ENCODE data around the gene ARMH2.

The ARMH2 gene

GRCh38 chr6:24798740-24799540 lies at the start of gene ARMH2:
Gene ARMH2 (minus strand): TSS chr6:24798917. CDS start chr6:24798857, 60 bp downstream.
- no peak for DNase-seq

- DNase-seq, result no peak
Observed at GRCh38 chr6:24848461-24848860, 49.7 kb upstream of the ARMH2 start.

GRCh38 chr6:24847402-24847801 lies 48.7 kb upstream of the ARMH2 start:
- DNase-seq, result no peak

- no peak for DNase-seq
Observed at GRCh38 chr6:24845578-24845977, 46.9 kb upstream of the ARMH2 start.

DNA sequence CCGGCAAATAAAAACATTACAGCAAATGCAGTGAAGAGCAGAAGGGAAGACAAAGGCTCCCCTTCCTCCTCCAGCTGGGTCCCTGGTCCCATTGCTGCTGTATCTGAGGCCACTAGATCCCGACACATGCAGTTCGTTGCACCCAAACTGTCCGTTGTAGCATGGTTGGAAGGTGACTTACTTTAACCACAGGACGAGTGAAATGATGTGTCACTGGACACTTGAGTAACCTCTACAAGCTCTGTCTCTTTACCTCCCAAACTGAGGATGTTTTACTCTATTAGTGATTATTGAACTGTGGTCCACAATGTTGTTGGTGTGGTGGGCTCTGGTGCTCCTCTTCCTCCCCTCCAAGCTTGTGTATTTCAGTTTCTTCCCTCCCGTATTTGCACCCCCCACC lies 46.2 kb upstream of the ARMH2 start:
- DNase-seq, result no peak

DNA sequence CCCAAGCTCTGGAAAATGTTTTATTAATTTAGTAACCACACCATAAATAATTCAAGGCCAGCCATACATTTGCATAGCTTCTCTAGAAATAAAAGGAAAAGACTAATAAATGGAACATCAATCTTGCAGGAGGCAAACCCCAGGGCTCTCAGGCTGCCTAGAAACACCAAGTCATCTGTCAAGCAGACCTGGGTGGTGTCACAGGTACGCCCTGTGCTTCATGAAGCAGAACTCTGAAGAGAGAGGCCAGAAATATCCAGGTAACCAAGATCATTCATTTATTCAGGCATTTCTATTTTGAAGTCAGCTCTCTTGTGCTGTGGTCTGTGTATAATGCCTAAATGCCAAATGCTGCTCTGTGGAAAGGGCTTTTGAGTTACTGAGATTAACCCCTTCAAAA lies 45.3 kb upstream of the ARMH2 start:
- DNase-seq, result no peak

GRCh38 chr6:24840187-24840586 lies 41.5 kb upstream of the ARMH2 start:
- no peak for DNase-seq

DNA sequence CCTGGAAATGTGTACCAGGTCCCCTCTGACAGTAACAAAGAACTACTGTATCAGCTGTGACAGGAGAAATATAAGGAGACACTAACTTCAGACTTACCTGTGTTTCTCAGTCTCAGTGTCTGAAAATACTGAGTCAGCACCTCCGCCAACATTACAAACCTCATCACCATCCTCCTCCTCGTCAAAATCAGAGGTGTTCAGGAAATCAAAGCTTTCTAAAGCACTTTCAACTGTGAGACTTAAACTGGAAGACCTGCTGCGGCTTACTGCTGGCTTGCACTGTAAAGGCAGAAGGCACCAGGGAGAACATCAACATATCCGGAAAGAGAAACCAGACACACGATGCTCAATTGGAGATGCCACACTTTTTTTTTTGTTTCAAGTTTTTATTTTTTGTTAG lies 40.3 kb upstream of the ARMH2 start:
- DNase-seq, result no peak

DNA sequence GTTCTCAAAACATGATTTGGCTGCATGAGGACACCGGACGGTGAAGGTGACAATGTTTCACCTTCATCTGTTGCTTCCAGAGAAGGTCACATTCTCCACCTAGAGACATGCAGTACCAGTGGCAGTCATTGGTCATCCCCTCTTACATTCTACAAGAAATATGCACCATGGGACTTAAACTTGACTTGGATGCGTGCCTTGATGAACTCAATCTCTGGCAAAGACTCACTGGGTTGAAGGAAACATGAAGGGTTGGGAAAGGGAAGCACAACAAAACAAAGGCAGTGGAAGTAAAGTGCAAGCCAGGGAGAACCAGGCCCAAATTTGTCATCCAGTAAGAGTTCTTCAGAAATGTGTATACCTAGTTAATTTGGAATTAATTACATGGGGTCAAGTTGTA lies 39.4 kb upstream of the ARMH2 start:
- DNase-seq, result no peak

GRCh38 chr6:24836109-24836508 lies 37.4 kb upstream of the ARMH2 start:
- no peak for DNase-seq

DNA sequence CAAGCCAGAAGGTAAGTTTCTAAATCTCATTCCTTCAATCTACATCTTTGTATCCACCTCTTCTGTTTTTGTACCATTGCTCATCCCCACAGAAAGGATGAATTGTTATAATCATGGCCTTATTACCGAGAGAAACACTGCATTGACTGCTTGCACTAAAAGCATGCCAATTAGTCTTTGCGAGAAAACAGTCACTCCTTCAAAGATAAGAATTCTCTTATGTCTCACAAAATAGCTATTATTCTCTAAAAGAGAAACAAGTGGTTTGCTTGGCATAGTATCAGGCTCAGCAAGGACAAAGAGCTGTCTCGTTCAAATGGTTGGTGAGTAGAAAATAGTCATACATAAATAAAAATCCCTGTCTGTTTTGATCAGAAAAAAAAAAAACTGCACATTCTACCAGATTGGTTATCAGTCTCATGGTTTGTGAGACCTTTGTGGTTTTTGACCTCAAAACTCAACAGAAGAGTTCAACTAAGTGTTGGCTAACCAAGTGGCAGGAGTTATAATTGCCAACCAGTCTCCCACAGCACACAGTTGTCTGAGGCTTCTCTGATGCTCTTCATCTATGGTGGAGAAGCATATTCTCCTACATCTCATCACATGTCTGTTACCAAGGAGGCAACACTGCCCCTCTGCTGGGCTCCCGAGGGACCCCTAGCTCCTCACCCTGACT lies 35.1 kb upstream of the ARMH2 start:
- no peak for DNase-seq

- no peak for DNase-seq
Observed at GRCh38 chr6:24832794-24833193, 34.1 kb upstream of the ARMH2 start.

DNA sequence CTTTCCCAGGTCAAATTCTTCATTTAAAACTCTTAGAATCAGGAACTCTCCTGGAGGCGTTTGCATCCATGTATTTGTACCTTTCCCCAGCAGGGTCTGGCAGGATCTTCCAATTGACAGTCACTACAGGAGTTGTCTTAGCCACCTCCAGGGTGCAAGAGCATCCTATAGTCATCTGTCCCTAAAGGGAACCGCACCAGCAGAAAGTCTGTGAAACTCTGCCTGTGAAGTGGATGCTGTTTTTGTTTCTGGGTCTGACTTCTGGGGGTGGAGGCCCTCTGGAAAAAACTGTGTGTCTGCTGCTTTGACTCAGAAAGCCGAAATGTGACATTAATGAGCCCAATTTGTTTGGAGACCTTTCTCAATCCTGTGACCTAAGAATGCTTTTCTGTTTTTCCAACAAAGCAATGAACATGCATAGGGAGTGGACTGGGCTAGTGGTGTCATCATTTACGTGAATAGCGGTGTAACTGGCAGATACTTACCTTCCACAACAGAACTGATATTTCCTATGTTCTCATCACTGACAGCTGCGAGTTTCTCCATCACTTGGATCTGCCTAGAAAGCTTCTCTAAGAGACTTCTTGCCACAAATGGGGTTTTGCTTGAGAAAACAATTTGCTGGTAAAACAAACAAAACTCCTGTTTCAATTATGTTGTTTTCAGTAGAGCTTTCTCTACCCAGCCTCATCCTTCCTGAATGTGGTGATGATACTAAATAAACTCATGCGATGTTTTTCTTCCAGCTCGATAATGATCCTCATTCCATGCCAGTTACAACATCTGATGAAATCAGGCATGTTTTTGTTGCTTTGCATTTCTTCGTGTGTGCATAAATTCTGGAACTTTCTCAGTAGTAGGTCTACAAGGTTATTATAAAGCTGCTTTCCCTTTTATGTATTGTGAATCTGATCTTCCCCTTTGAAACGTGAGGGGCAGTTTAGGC lies 33.3 kb upstream of the ARMH2 start:
- DNase-seq, result no peak

GRCh38 chr6:24829657-24830056 lies 30.9 kb upstream of the ARMH2 start:
- DNase-seq, result no peak

GRCh38 chr6:24827970-24828369 lies 29.3 kb upstream of the ARMH2 start:
- no peak for DNase-seq

DNA sequence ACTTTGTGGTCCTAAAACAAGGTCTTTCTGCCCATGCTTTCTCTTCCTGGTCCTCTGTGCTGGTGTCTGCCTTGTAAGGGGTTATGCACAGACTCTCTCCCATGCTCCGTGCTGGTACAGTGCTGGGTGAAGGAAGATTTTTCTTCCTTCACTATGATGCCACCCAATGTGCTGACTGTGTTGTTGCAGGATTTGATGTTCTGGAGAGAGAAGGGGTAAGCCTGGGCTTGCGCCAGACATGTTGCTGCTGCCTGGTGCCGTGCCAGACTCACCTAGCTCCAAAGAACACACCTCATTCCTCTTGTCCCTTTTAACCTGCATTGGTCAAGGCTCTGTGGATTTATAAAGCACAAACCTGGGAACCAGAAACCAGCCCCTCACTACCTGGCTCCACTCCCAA lies 28.4 kb upstream of the ARMH2 start:
- DNase-seq, result no peak

- no peak for DNase-seq
Observed at GRCh38 chr6:24825130-24825630, 26.5 kb upstream of the ARMH2 start.

DNA sequence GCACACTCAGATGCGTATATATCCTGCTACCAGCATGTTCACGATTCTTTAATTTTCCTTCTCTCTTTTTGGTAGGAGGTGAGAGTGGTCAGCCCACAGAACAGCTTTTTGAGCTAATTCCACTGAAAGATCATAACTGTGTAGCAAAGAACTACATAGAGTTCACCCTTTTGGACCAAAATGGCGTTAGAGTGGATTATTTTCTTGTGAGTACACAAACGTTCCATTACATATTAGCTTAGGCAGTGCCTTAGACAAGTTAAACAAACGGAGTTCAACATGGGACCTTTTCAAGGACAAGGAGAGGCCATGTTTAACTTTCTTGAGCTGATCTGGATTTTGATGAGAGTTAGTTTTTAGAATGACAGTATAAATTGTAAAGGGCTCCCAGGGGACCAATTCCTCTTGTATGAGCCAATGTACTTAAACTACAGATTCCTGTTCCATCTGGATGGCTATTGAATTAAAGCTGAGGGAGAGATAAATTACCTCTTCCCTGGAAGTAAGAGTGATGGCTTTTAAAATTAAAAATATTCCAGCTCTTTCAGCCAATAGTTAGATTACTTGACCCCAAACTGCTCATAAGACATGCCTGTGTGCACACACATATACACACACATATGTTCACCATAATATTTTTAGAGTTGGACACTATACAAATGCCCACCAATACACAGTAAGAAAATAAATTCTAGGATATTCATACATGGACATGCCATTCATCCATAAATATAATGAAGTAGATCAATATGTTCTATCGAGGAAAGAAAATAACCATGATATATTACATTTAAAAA lies 25.6 kb upstream of the ARMH2 start:
- no peak for DNase-seq

DNA sequence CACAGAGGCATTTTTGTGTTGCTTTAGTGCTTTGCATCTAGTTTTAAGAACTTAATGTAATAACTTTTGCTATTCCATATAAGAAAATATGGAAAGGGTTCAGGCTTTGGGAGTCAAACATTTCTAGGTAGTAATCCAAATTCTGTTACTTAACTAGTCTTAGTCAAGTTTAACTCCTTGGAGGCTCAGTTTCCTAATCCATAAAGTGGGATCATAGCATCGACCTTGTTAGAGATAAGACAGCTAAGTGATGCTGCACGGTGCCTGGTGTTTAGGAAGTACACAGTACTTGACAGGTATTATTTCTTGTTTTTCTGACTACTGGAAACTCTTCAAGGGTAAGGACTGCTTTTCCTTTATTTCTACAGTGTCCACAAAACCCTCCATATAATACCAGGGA lies 24.5 kb upstream of the ARMH2 start:
- no peak for DNase-seq

GRCh38 chr6:24822696-24823095 lies 24.0 kb upstream of the ARMH2 start:
- DNase-seq, result no peak

GRCh38 chr6:24821860-24822444 lies 23.2 kb upstream of the ARMH2 start:
- DNase-seq, result no peak

- DNase-seq, result no peak
Observed at GRCh38 chr6:24818346-24818745, 19.6 kb upstream of the ARMH2 start.

All from cerebellar nuclear complex (tissue), 1 donor.